H1 (cell line): ENCODE data around the gene VGLL4. TPM values are rescaled to one million over a fixed set of nuclear protein-coding genes. Genes with fewer than 3 reads are reported as not detected.
A peak's percentile ranks its signal among the peaks of the same experiment; 100 is the strongest.

Source experiments
- CTCF ChIA-PET: fragments of 300-600 bp; sonication (Branson Sonifier 250); formaldehyde crosslinking; loops from one replicate; lab custom pipeline; 2021; ENCODE audit not compliant: partially characterized antibody; lab: Charles Lee
- POLR2A ChIA-PET: fragments of 300-600 bp; sonication (Branson Sonifier 250); formaldehyde crosslinking; loops from one replicate; lab custom pipeline; 2021; ENCODE audit warnings: inconsistent platforms; ENCODE audit not compliant: partially characterized antibody; lab: Charles Lee
- DNase-seq, 2 experiments: peaks; one replicate each; pipeline versions ENCODE4 v3.0.0 to v3.0.0-alpha.2; 2010 to 2022; ENCODE audit warnings: low spot score in 2 of 2, low read depth in 1 of 2, mixed read lengths in 1 of 2
- FAIRE-seq: peaks from 2 replicates; lab custom pipeline; 2011; peaks lifted over from hg19 to GRCh38; lab: Jason Lieb, UNC
- H2AFZ ChIP-seq: 2 replicates; pipeline ENCODE4 v1.8.1; 2012; ENCODE audit warnings: low read length, inconsistent platforms
- H2AK5ac ChIP-seq: 2 replicates; pipeline ENCODE4 v1.6.1; 2013; ENCODE audit warnings: low read depth, low read length
- H2BK120ac ChIP-seq: replicated peaks from 2 replicates; pipeline ENCODE3; 2013; ENCODE audit warnings: low read depth, low read length, inconsistent platforms
- H2BK12ac ChIP-seq: 2 replicates; pipeline ENCODE4 v1.6.1; 2013; ENCODE audit warnings: low read depth, low read length
- H2BK15ac ChIP-seq: 2 replicates; pipeline ENCODE4 v1.6.1; 2013; ENCODE audit warnings: low read length
- H2BK20ac ChIP-seq: 2 replicates; pipeline ENCODE4 v1.6.1; 2013; ENCODE audit warnings: low read length
- H2BK5ac ChIP-seq: 2 replicates; pipeline ENCODE4 v1.6.1; 2013; ENCODE audit warnings: low read depth, low read length
- H3K14ac ChIP-seq: 2 replicates; pipeline ENCODE4 v1.6.1; 2013; ENCODE audit warnings: inconsistent platforms; ENCODE audit not compliant: insufficient read length
- H3K18ac ChIP-seq: 2 replicates; pipeline ENCODE4 v1.6.1; 2013; ENCODE audit warnings: low read length; ENCODE audit errors: extremely low read depth
- H3K23ac ChIP-seq: 2 replicates; pipeline ENCODE4 v1.6.1; 2013; ENCODE audit warnings: inconsistent platforms; ENCODE audit not compliant: insufficient read length
- H3K23me2 ChIP-seq: 2 replicates; pipeline ENCODE4 v1.6.1; 2013; ENCODE audit warnings: low read depth, low read length
- H3K27ac ChIP-seq: 2 replicates; pipeline ENCODE4 v1.6.1; 2011; ENCODE audit warnings: low read depth, low read length, inconsistent platforms
- H3K27me3 ChIP-seq, 4 experiments: replicated peaks in 1 of 4; 1 replicate in 1 of 4; 2 replicates in 3 of 4; pipeline versions ENCODE4 v1.6.1 to v1.8.1; 2011 to 2013; ENCODE audit warnings: low read length in 3 of 4, mild to moderate bottlenecking in 3 of 4, inconsistent platforms in 2 of 4, mixed read lengths in 2 of 4, moderate library complexity in 1 of 4; ENCODE audit not compliant: control insufficient read depth in 3 of 4, insufficient read depth in 3 of 4; ENCODE audit errors: extremely low read depth in 1 of 4
- H3K36me3 ChIP-seq, 4 experiments: 2 replicates each; pipeline versions ENCODE4 v1.6.1 to v1.8.1; 2011 to 2013; ENCODE audit warnings: mild to moderate bottlenecking in 4 of 4, low read length in 3 of 4, moderate library complexity in 2 of 4, control low read depth in 1 of 4, inconsistent platforms in 1 of 4; ENCODE audit not compliant: insufficient read depth in 4 of 4, control insufficient read depth in 2 of 4
- H3K4ac ChIP-seq: replicated peaks from 2 replicates; pipeline ENCODE3; 2013; ENCODE audit warnings: low read length, low read depth, mixed read lengths, inconsistent platforms; ENCODE audit not compliant: insufficient read length
- H3K4me1 ChIP-seq, 4 experiments: replicated peaks in 1 of 4; 1 replicate in 1 of 4; 2 replicates in 3 of 4; pipeline versions ENCODE4 v1.6.1 to v1.8.1; 2011 to 2013; ENCODE audit warnings: low read length in 3 of 4, inconsistent platforms in 2 of 4, mixed read lengths in 1 of 4; ENCODE audit not compliant: insufficient read depth in 4 of 4, control insufficient read depth in 3 of 4
- H3K4me2 ChIP-seq, 2 experiments: 2 replicates each; pipeline versions ENCODE4 v1.6.1 to v1.8.1; 2011 to 2013; ENCODE audit warnings: low read depth in 2 of 2, low read length in 2 of 2, control low read depth in 1 of 2, inconsistent platforms in 1 of 2, mild to moderate bottlenecking in 1 of 2; ENCODE audit not compliant: insufficient read depth in 1 of 2
- H3K4me3 ChIP-seq, 4 experiments: fragments of 200-600, 300-600 bp in 1 of 4; sonication (generic), shearing (Covaris generic), sonication (Bioruptor Twin) in 1 of 4; 2 replicates each; pipeline versions ENCODE4 v1.5.1 to v1.8.1; 2011 to 2016; ENCODE audit warnings: low read length in 4 of 4, low read depth in 3 of 4, control low read depth in 2 of 4, inconsistent platforms in 2 of 4, mild to moderate bottlenecking in 2 of 4, mixed read lengths in 1 of 4, moderate library complexity in 1 of 4; ENCODE audit not compliant: insufficient read depth in 2 of 4; ENCODE audit errors: extremely low read depth in 1 of 4
- H3K56ac ChIP-seq: replicated peaks from 2 replicates; pipeline ENCODE3; 2013; ENCODE audit warnings: low read depth, mild to moderate bottlenecking, mixed read lengths, low read length, inconsistent platforms; ENCODE audit not compliant: insufficient read length
- H3K79me1 ChIP-seq: 2 replicates; pipeline ENCODE4 v1.6.1; 2013; ENCODE audit warnings: low read depth, low read length, control low read depth
- H3K79me2 ChIP-seq, 2 experiments: 2 replicates each; pipeline versions ENCODE4 v1.6.1 to v1.8.1; 2012 to 2013; ENCODE audit warnings: low read length in 2 of 2, mild to moderate bottlenecking in 2 of 2, inconsistent platforms in 1 of 2; ENCODE audit not compliant: insufficient read depth in 2 of 2, control insufficient read depth in 1 of 2
- H3K9ac ChIP-seq, 4 experiments: replicated peaks in 1 of 4; 1 replicate in 1 of 4; 2 replicates in 3 of 4; pipeline versions ENCODE4 v1.6.1 to v1.8.1; 2011 to 2013; ENCODE audit warnings: low read depth in 3 of 4, low read length in 3 of 4, control low read depth in 2 of 4, mild to moderate bottlenecking in 2 of 4, moderate library complexity in 2 of 4, inconsistent platforms in 1 of 4; ENCODE audit errors: extremely low read depth in 1 of 4
- H3K9me3 ChIP-seq, 2 experiments: 2 replicates each; pipeline versions ENCODE4 v1.6.1 to v1.8.1; 2012 to 2013; ENCODE audit warnings: mild to moderate bottlenecking in 2 of 2, moderate library complexity in 2 of 2, control low read depth in 1 of 2, inconsistent platforms in 1 of 2, low read depth in 1 of 2, low read length in 1 of 2, mixed read lengths in 1 of 2; ENCODE audit not compliant: insufficient read depth in 2 of 2
- H4K20me1 ChIP-seq, 2 experiments: replicated peaks in 1 of 2; 2 replicates each; pipeline versions ENCODE3 to v1.8.1; 2011 to 2013; ENCODE audit warnings: inconsistent platforms in 2 of 2, low read length in 2 of 2, mild to moderate bottlenecking in 1 of 2; ENCODE audit not compliant: insufficient read depth in 2 of 2, control insufficient read depth in 1 of 2
- H4K5ac ChIP-seq: 2 replicates; pipeline ENCODE4 v1.6.1; 2013; ENCODE audit warnings: low read length, low read depth, mixed read lengths, inconsistent platforms; ENCODE audit not compliant: insufficient read length
- H4K8ac ChIP-seq: 2 replicates; pipeline ENCODE4 v1.8.0; 2013; ENCODE audit warnings: mild to moderate bottlenecking, moderate library complexity, low read length, inconsistent platforms; ENCODE audit not compliant: insufficient read depth; ENCODE audit errors: extremely low read depth
- H4K91ac ChIP-seq: replicated peaks from 2 replicates; pipeline ENCODE3; 2013; ENCODE audit warnings: low read length, mixed read lengths, inconsistent platforms; ENCODE audit not compliant: insufficient read length
- POLR2AphosphoS5 ChIP-seq: IDR thresholded peaks from 2 replicates; pipeline ENCODE4 v1.6.1; 2011; ENCODE audit warnings: low read depth, low read length
- SP2 ChIP-seq: IDR thresholded peaks from 2 replicates; pipeline ENCODE4 v1.6.1; 2012; ENCODE audit warnings: mild to moderate bottlenecking, low read length, inconsistent platforms
- SUZ12 ChIP-seq: fragments of 200-600 bp; sonication (generic); IDR thresholded peaks from 2 replicates; pipeline ENCODE4 v1.6.1; 2012; ENCODE audit warnings: mild to moderate bottlenecking, inconsistent platforms, low read length, moderate library complexity, mixed read lengths
- WGBS, 2 experiments: shearing (Covaris generic) in 1 of 2; methylation state at CpG; one replicate each; pipeline versions ENCODE4 v1.1.6 to v1.1.7; 2013 to 2015; ENCODE audit warnings: low lambda C conversion rate in 2 of 2, mixed read lengths in 2 of 2, inconsistent platforms in 1 of 2, low coverage in 1 of 2, missing lambda C conversion rate in 1 of 2; ENCODE audit not compliant: insufficient replicate concordance in 2 of 2, insufficient coverage in 1 of 2, insufficient read length in 1 of 2; ENCODE audit errors: extremely low coverage in 1 of 2, missing lambda C conversion rate in 1 of 2; 5-methylcytosine and 5-hydroxymethylcytosine counted together
- polyA plus RNA-seq, 7 experiments: library from polyadenylated mRNA; depleted of rRNA in 3 of 7; stranded (reverse) in 5 of 7; unstranded in 2 of 7; fragments of >200 nt in 5 of 7; fragments of 200-250 nt in 2 of 7; gene quantifications; 1 replicate in 5 of 7; 2 replicates in 1 of 7; 4 replicates in 1 of 7; pipeline versions ENCODE4 v1.2.1 to v1.2.3, GENCODE V29; 2011 to 2013; ENCODE audit warnings: missing spikeins in 2 of 7, mixed read lengths in 2 of 7
- total RNA-seq: library from RNA; stranded (reverse); fragmentation: NEBNext Ultra II Directional; extraction: Animal tissue kit (Norgen Biotek cat#: 25700); gene quantifications from 2 replicates; pipeline ENCODE4 v1.2.1, GENCODE V29; 2021

The VGLL4 gene
- total and polyA plus RNA-seq, 2 of the 8 experiments (the other 6 are each of a cell fraction or from before 2014, with no cell fraction given), result 45.1 to 50.0 TPM

- no peak overlapping the region for H2BK20ac ChIP-seq
- no peak overlapping the region for H3K4me2 ChIP-seq
- H3K18ac ChIP-seq, result no peak overlapping the region
- H2AFZ ChIP-seq, result no peak overlapping the region
- DNase-seq, result no peak
- H3K23me2 ChIP-seq, result no peaks in the 10 kb centered on the region
- no peak overlapping the region for H3K4ac ChIP-seq
- no peak overlapping the region for H2BK120ac ChIP-seq
- H3K4me1 ChIP-seq, result no peaks in the 10 kb centered on the region; a peak in 1 of 7 replicates
- H3K9ac ChIP-seq, result no peak overlapping the region
- H3K23ac ChIP-seq, result no peak overlapping the region
- H3K9me3 ChIP-seq, result no peaks in the 10 kb centered on the region; a peak in 1 of 4 replicates
- no peak overlapping the region for H2BK12ac ChIP-seq
- H4K20me1 ChIP-seq, result peaks cover 2 to 9% of the 10 kb centered on the region in 2 experiments
- ChIA-PET CTCF (interaction anchor here (0.6 to 2.0 kb wide), 9 partner anchors 12 to 513 kb away, joined by 3 to 6 read pairs (median 4); no protein-coding TSS in a partner anchor), POLR2A (no interaction called here)
- no peak overlapping the region; the same call in 1 of the 2 replicates for H4K8ac ChIP-seq
- no peak overlapping the region for H4K91ac ChIP-seq
- peak; percentile 27; the same call in 1 of the 2 replicates for TF ChIP-seq POLR2AphosphoS5
- no peak for TF ChIP-seq SUZ12
- no peak for TF ChIP-seq SP2
- H4K5ac ChIP-seq, result no peak overlapping the region
- no peak overlapping the region for H2AK5ac ChIP-seq
- H3K27me3 ChIP-seq, result no peaks in the 10 kb centered on the region
- no peak for FAIRE-seq
- H2BK15ac ChIP-seq, result no peak overlapping the region
- no peak overlapping the region for H2BK5ac ChIP-seq
- peaks cover 0 to 10% (median under 1%) of the 10 kb centered on the region in 4 experiments; a peak in 2 of 8 replicates for H3K36me3 ChIP-seq
- no peak overlapping the region for H3K56ac ChIP-seq
- 91% methylated on average over 3 of the region's 3 CpGs; no CpG with 5 or more reads in 1 of the 2 experiments for WGBS, 2 experiments
- peaks cover 4% of the 10 kb centered on the region for H3K79me1 ChIP-seq
- H3K4me3 ChIP-seq, result no peak overlapping the region
- no peaks in the 10 kb centered on the region for H3K79me2 ChIP-seq
- H3K27ac ChIP-seq, result no peak overlapping the region
- H3K14ac ChIP-seq, result no peak overlapping the region
These were observed 89.5 kb downstream of the VGLL4 start for GRCh38 chr3:11554236-11554610.
